ENCODE measurements around the gene PFKFB1.

The PFKFB1 gene

DNA sequence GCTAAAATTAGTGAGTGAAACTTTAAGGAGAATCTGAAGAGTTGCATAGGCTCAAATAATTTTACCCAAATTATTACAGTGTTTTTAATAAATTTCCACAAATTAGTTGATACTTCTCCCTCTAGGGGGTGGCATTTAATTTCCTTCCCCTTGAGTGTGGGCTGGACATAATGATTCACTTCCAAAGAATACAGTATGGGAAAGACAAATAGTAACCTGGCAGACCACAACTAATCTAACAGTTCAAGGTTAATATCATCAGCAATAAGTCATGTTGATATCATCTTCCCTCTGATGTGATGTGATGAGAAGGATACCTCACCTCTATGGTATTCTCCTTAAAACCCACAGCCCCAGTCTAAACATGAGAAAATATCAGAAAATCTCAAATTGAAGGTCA, 15.5 kb downstream of the PFKFB1 start:
- no peak for DNase-seq (ENCODE audit: low read depth)
- H3K4me3 ChIP-seq (ENCODE audit: low read depth, low read length): no peak overlapping the region
- TF ChIP-seq, protein P1, sequence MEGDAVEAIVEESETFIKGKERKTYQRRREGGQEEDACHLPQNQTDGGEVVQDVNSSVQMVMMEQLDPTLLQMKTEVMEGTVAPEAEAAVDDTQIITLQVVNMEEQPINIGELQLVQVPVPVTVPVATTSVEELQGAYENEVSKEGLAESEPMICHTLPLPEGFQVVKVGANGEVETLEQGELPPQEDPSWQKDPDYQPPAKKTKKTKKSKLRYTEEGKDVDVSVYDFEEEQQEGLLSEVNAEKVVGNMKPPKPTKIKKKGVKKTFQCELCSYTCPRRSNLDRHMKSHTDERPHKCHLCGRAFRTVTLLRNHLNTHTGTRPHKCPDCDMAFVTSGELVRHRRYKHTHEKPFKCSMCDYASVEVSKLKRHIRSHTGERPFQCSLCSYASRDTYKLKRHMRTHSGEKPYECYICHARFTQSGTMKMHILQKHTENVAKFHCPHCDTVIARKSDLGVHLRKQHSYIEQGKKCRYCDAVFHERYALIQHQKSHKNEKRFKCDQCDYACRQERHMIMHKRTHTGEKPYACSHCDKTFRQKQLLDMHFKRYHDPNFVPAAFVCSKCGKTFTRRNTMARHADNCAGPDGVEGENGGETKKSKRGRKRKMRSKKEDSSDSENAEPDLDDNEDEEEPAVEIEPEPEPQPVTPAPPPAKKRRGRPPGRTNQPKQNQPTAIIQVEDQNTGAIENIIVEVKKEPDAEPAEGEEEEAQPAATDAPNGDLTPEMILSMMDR (IDR thresholded peaks at IDR 0.05; ENCODE audit: insufficient read depth, low read depth, low read length, missing control alignments): no peak

DNA sequence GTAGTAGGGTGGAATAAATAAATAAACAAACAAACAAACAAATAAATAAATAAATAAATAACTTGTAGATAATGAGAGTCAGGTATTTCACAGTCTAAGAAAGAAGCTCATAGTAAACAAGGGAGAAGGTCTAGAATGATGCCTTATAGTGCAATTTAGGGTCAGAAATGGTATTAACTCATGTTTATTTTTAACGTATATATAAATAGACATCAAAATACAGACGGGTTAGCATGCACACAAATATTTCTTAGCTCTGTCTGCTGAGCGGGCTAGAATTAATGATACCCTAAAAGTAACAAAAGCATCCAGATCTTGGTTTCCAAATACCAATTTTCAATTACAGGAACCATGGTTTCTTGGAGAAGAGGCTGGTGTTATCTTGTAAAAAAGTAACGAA, 16.6 kb downstream of the PFKFB1 start:
- H3K4me3 ChIP-seq (ENCODE audit: low read depth, low read length): no peak overlapping the region
- TF ChIP-seq, protein P1 (IDR thresholded peaks at IDR 0.05; ENCODE audit: insufficient read depth, low read depth, low read length, missing control alignments): no peak
- no peak for DNase-seq (ENCODE audit: low read depth)

DNA sequence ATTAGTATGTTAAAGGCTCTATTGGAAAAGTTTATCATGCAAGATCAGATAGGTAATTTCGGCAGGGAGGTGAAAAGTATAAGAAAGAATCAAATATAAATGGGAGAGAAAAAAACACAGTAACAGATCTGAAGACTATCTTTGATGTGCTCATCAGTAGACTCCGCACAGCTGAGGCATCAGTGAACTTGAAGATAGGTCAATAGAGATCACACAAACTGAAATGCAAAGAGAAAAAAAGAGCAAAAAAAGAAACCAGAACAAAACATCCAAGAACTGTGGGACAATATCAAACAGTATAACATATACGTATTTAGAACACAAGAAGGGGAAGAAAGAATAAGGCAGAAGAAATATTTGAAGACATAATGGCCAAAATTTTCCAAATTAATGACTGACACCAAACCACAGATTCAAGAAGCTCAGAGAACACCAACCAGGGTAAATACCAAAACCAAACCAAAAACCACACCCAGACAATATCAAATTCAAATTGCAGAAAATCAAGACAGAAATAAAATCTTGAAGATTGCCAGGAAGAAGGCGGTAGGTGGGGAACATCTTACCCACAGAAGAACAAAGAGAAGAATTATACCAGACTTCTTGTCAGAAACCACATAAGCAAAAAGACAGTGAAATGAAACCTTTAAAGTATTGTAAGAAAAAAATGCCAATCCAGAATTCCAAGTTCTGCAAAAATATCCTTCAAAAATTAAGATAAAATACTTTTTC, 29.1 kb downstream of the PFKFB1 start:
- DNase-seq (ENCODE audit: low read depth): no peak
- TF ChIP-seq, protein P1 (IDR thresholded peaks at IDR 0.05; ENCODE audit: insufficient read depth, low read depth, low read length, missing control alignments): no peak
- H3K4me3 ChIP-seq (ENCODE audit: low read depth, low read length): no peak overlapping the region

DNA sequence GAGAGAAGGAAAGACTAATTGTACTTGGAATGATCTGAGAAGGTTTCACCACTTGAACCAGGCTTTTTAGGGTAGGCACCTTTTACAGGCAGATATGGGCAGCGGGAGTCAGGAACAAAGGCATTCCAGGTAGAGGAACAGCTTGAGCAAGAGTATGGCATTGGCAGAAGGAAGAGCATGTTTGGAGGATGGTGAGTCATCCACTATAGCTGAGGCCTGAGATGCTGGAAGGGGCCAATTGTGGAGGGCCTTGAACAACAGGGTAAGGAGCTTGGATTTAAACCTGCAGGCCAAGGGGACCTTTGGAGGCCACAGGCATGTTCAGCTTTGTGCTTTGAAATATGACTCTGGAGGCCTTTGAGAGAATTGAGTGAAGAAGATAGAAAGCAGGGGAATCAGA, 32.2 kb downstream of the PFKFB1 start:
- DNase-seq (ENCODE audit: low read depth): no peak
- TF ChIP-seq, protein P1 (IDR thresholded peaks at IDR 0.05; ENCODE audit: insufficient read depth, low read depth, low read length, missing control alignments): no peak
- H3K4me3 ChIP-seq (ENCODE audit: low read depth, low read length): no peak overlapping the region

DNA sequence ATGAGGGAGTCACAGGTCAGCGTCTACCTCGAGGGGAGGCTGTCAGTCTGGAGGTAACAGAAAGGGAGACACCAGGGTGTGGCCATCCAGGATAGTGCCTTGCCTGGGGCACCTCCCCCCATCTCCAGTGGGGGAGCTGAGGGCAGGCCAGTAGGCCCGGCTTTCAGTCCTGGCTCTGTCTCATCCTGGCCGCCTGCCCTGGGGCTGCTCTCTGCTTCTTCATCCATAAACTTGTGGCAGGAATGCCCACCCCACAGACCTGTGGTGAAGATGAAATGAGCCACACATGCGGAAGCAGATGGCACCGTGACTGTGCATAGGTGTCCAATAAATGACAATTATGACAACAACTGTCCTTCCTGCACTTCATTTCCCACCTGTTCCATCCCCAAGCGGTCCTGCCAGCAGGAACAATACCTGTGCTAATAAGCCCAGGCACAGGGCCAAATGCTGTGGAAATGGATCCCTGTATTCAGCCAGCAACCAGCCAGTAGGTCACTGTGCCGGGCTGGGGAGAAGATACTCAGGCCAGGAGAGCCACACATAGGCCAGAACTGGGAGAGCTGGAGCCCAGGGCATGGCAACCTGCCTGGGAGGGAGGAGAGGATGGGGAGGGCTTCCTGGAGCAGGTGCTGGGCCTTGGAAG, 43.1 kb downstream of the PFKFB1 start:
- TF ChIP-seq, protein P1 (IDR thresholded peaks at IDR 0.05; ENCODE audit: insufficient read depth, low read depth, low read length, missing control alignments): no peak
- H3K4me3 ChIP-seq (ENCODE audit: low read depth, low read length): no peak overlapping the region
- DNase-seq (ENCODE audit: low read depth): no peak

DNA sequence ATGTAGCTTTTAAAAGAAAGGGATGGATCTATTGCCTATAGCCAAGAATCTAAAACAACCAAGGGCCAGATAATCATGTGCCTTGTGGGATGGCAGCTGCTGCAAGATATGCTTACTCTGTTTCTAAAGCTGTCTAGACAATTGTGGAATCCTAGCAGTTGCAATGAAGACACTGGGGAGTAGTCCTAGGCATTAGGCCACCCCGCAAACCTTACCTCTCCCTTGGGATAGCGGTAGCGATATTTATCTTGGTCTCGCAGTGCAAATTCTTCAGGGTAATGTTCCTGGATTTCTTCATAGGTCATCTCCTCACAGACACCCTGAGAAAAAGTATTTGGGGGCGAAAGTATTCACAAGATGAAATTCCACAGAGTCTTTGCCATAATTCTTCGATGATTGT, 48.8 kb downstream of the PFKFB1 start:
- TF ChIP-seq, protein P1 (IDR thresholded peaks at IDR 0.05; ENCODE audit: insufficient read depth, low read depth, low read length, missing control alignments): no peak
- DNase-seq (ENCODE audit: low read depth): no peak
- no peak overlapping the region for H3K4me3 ChIP-seq (ENCODE audit: low read depth, low read length)

Data from GM12865 (cell line).